A673 (cell line): ENCODE data around the gene ORC2.

Source experiments
- CTCF ChIP-seq: fragments of 300-800, 200-600 bp; sonication (generic); conservative IDR thresholded peaks from 2 replicates; pipeline ENCODE4 v1.5.1; 2017; ENCODE audit warnings: low read depth, mild to moderate bottlenecking, antibody characterized with exemption, low read length, moderate library complexity, mixed read lengths
- EZH2 ChIP-seq: fragments of 200-600 bp; sonication (generic); IDR thresholded peaks from 2 replicates; pipeline ENCODE4 v1.6.1; 2017; ENCODE audit warnings: borderline replicate concordance, low read depth, mild to moderate bottlenecking, mixed read lengths, antibody characterized with exemption, low read length; ENCODE audit not compliant: poor library complexity, severe bottlenecking

GRCh38 chr2:200945395-200945729 is 18.1 kb downstream of the ORC2 start:
- TF ChIP-seq EZH2 (no peak), CTCF (no peak)
